Keratinocyte (primary cell): Measurements from ENCODE around the gene MED7. TPM values are rescaled to one million over a fixed set of nuclear protein-coding genes. Genes with fewer than 3 reads are reported as not detected.

Experiments used
- DNase-seq: peaks from one replicate; pipeline ENCODE4 v3.0.0-alpha.2; 2011; ENCODE audit warnings: low read depth, missing footprints, low spot score
- FAIRE-seq: peaks from 2 replicates; lab custom pipeline; 2011; peaks lifted over from hg19 to GRCh38; lab: Jason Lieb, UNC
- H2AFZ ChIP-seq: 2 replicates; pipeline ENCODE4 v1.6.0; 2012; ENCODE audit warnings: low read length, control low read depth, inconsistent platforms; ENCODE audit not compliant: control insufficient read depth
- H3K27ac ChIP-seq: 2 replicates; pipeline ENCODE4 v1.5.1; 2011; ENCODE audit warnings: low read length; ENCODE audit not compliant: control insufficient read depth, insufficient read depth
- H3K27me3 ChIP-seq: 3 replicates; pipeline ENCODE4 v1.6.0; 2011; ENCODE audit warnings: low read length; ENCODE audit not compliant: control insufficient read depth, insufficient read depth; ENCODE audit errors: extremely low read depth
- H3K36me3 ChIP-seq, 2 experiments: 2 replicates in 1 of 2; 3 replicates in 1 of 2; pipeline ENCODE4 v1.5.1; 2011; ENCODE audit warnings: low read length in 2 of 2, mild to moderate bottlenecking in 1 of 2; ENCODE audit not compliant: control insufficient read depth in 2 of 2, insufficient read depth in 2 of 2; ENCODE audit errors: extremely low read depth in 1 of 2
- H3K4me1 ChIP-seq: 3 replicates; pipeline ENCODE4 v1.5.1; 2011; ENCODE audit warnings: low read length; ENCODE audit not compliant: control insufficient read depth, insufficient read depth; ENCODE audit errors: extremely low read depth
- H3K4me2 ChIP-seq: 3 replicates; pipeline ENCODE4 v1.6.0; 2011; ENCODE audit warnings: low read depth, low read length; ENCODE audit not compliant: control insufficient read depth, insufficient read depth; ENCODE audit errors: extremely low read depth
- H3K4me3 ChIP-seq, 3 experiments: fragments of 200-600 bp in 1 of 3; sonication (generic) in 1 of 3; 2 replicates in 2 of 3; 3 replicates in 1 of 3; pipeline ENCODE4 v1.5.1; 2011 to 2016; ENCODE audit warnings: low read length in 3 of 3, mild to moderate bottlenecking in 3 of 3, control low read depth in 2 of 3, inconsistent platforms in 1 of 3, low read depth in 1 of 3, mixed read lengths in 1 of 3, mixed run types in 1 of 3, moderate library complexity in 1 of 3; ENCODE audit not compliant: control insufficient read depth in 2 of 3, insufficient read depth in 2 of 3; ENCODE audit errors: extremely low read depth in 1 of 3
- H3K79me2 ChIP-seq: 2 replicates; pipeline ENCODE4 v1.6.0; 2012; ENCODE audit warnings: low read length; ENCODE audit not compliant: control insufficient read depth, insufficient read depth
- H3K9ac ChIP-seq: 3 replicates; pipeline ENCODE4 v1.6.0; 2011; ENCODE audit warnings: low read length; ENCODE audit not compliant: control insufficient read depth, insufficient read depth; ENCODE audit errors: extremely low read depth
- H3K9me1 ChIP-seq: 3 replicates; pipeline ENCODE4 v1.6.0; 2011; ENCODE audit warnings: low read length; ENCODE audit not compliant: control insufficient read depth, insufficient read depth; ENCODE audit errors: extremely low read depth
- H3K9me3 ChIP-seq: 2 replicates; pipeline ENCODE4 v1.5.1; 2012; ENCODE audit warnings: low read depth, low read length; ENCODE audit not compliant: control insufficient read depth
- H4K20me1 ChIP-seq: 3 replicates; pipeline ENCODE4 v1.6.0; 2011; ENCODE audit warnings: low read length; ENCODE audit not compliant: control insufficient read depth, insufficient read depth; ENCODE audit errors: extremely low read depth
- CTCF ChIP-seq, 3 experiments: IDR thresholded peaks in 1 of 3; conservative IDR thresholded peaks in 1 of 3; optimal IDR thresholded peaks in 1 of 3; 2 replicates in 2 of 3; 3 replicates in 1 of 3; pipeline versions ENCODE3 to v1.5.1; 2011; ENCODE audit warnings: low read length in 3 of 3, mild to moderate bottlenecking in 3 of 3, moderate library complexity in 2 of 3, control low read depth in 1 of 3, inconsistent platforms in 1 of 3; ENCODE audit not compliant: insufficient read depth in 2 of 3; ENCODE audit errors: extremely low read depth in 1 of 3
- EZH2 ChIP-seq: IDR thresholded peaks from one replicate; pipeline ENCODE4 v1.6.1; 2012; ENCODE audit warnings: inconsistent platforms, mild to moderate bottlenecking, low read length, moderate library complexity
- dilution Hi-C: fragments of 300-500 bp; cut with MboI; formaldehyde crosslinking; loops from one replicate; pipeline ENCODE4 v1.7.0; 2020; ENCODE audit warnings: low sequenced_read_pairs; ENCODE audit not compliant: extremely low pct_ligation_motif_present
- polyA plus RNA-seq, 5 experiments: library from polyadenylated mRNA; depleted of rRNA in 3 of 5; stranded (reverse) in 3 of 5; stranded (forward) in 1 of 5; unstranded in 1 of 5; fragments of >200 nt; gene quantifications; 1 replicate in 1 of 5; 2 replicates in 3 of 5; 3 replicates in 1 of 5; pipeline versions ENCODE4 v1.2.1 to v1.2.3, GENCODE V29; 2011 to 2012; ENCODE audit warnings: missing spikeins in 2 of 5, low read depth in 1 of 5, low replicate concordance in 1 of 5

The MED7 gene
- polyA plus RNA-seq, 1 donor (not counting 4 experiments of a cell fraction or from before 2014, with no cell fraction given): 17.0 TPM

- no peak overlapping the region for H3K9ac ChIP-seq
- peak; percentile 74 to 79 (median 76) for TF ChIP-seq CTCF (optimal IDR thresholded peaks at IDR 0.05 in 1 of 3, IDR thresholded peaks at IDR 0.05 in 1 of 3, conservative IDR thresholded peaks at IDR 0.05 in 1 of 3; ENCODE audit: extremely low read depth in 1 of 3, insufficient read depth in 2 of 3, low read length in 3 of 3)
- TF ChIP-seq EZH2: no peak
- no peak overlapping the region for H3K4me2 ChIP-seq
- no peaks in the 10 kb centered on the region for H3K79me2 ChIP-seq
- H3K9me1 ChIP-seq: no peaks in the 10 kb centered on the region
- H3K27ac ChIP-seq: no peak overlapping the region
- no peaks in the 10 kb centered on the region for H3K9me3 ChIP-seq
- no peaks in the 10 kb centered on the region for H3K4me1 ChIP-seq
- H4K20me1 ChIP-seq: no peaks in the 10 kb centered on the region
- H3K36me3 ChIP-seq: no peaks in the 10 kb centered on the region
- no peak overlapping the region for H3K4me3 ChIP-seq
- dilution Hi-C loops: no loop called here
- FAIRE-seq: no peak
- no peak overlapping the region for H2AFZ ChIP-seq
- H3K27me3 ChIP-seq: no peaks in the 10 kb centered on the region
- no peak for DNase-seq
These were observed 6.3 kb upstream of the MED7 start for GRCh38 chr5:157148734-157149615.

- FAIRE-seq: no peak
- no peak for DNase-seq
- dilution Hi-C loops: no loop called here
These were observed 684 bp upstream of the MED7 start for GRCh38 chr5:157143127-157143971.

More at GRCh38 chr5:157143127-157143971, 684 bp upstream of the MED7 start:
- peak overlapping the region; percentile 94 to 98 (median 95) for H3K4me3 ChIP-seq
- peak overlapping the region; percentile 95 for H3K9ac ChIP-seq
- H3K9me1 ChIP-seq: no peaks in the 10 kb centered on the region
- H3K79me2 ChIP-seq: peaks cover 31% of the 10 kb centered on the region
- H3K9me3 ChIP-seq: no peaks in the 10 kb centered on the region
- peaks cover 4% of the 10 kb centered on the region for H3K4me1 ChIP-seq
- H3K4me2 ChIP-seq: peak overlapping the region; percentile 83
- peaks cover 2 to 8% of the 10 kb centered on the region in 2 experiments for H3K36me3 ChIP-seq
- TF ChIP-seq CTCF (optimal IDR thresholded peaks at IDR 0.05 in 1 of 3, IDR thresholded peaks at IDR 0.05 in 1 of 3, conservative IDR thresholded peaks at IDR 0.05 in 1 of 3; ENCODE audit: extremely low read depth in 1 of 3, insufficient read depth in 2 of 3, low read length in 3 of 3) (no peak), EZH2 (no peak)
- no peaks in the 10 kb centered on the region for H3K27me3 ChIP-seq
- no peaks in the 10 kb centered on the region for H4K20me1 ChIP-seq
- peak overlapping the region; percentile 93 for H3K27ac ChIP-seq
- peak overlapping the region; percentile 98 for H2AFZ ChIP-seq
